ENCODE data around the gene ANKRD22. TPM values are rescaled to one million over a fixed set of nuclear protein-coding genes. Genes with fewer than 3 reads are reported as not detected.

ANKRD22 gene
- total and polyA plus RNA-seq, 9 of the 15 experiments (the other 6 are each of a cell fraction or from before 2014, with no cell fraction given), result not detected

- Histone ChIP-seq H4K20me1 (replicated peaks; ENCODE audit: control insufficient read depth, insufficient read depth, low read length) (no peaks in the 10 kb centered on the region), H3K27me3 (ENCODE audit: control insufficient read depth in 2 of 2, insufficient read depth in 2 of 2, low read length in 2 of 2) (no peaks in the 10 kb centered on the region), H3K27ac (ENCODE audit: extremely low read depth, low read depth, low read length) (no peak overlapping the region), H3K9me3 (replicated peaks; ENCODE audit: control insufficient read depth, insufficient read depth, low read depth, low read length) (no peaks in the 10 kb centered on the region), H3K4me3 (no peak overlapping the region), H3K4me2 (ENCODE audit: insufficient read depth, low read length) (no peak overlapping the region), H3K36me3 (ENCODE audit: control insufficient read depth, insufficient read depth, low read length) (no peaks in the 10 kb centered on the region), H3K9me1 (ENCODE audit: control insufficient read depth, insufficient read depth, low read length) (no peaks in the 10 kb centered on the region), H3K79me2 (ENCODE audit: control insufficient read depth, insufficient read depth, low read length) (no peaks in the 10 kb centered on the region), H3K4me1 (replicated peaks in 1 of 2; ENCODE audit: control insufficient read depth in 2 of 2, insufficient read depth in 2 of 2, low read length in 2 of 2) (no peaks in the 10 kb centered on the region), H2AFZ (ENCODE audit: low read depth, low read length) (no peak overlapping the region), H3K9ac (ENCODE audit: insufficient read depth in 1 of 2, low read depth in 2 of 2, low read length in 2 of 2) (no peak overlapping the region)
- TF ChIP-seq ZNF263 (CRISPR knock-in tag; IDR thresholded peaks at IDR 0.05; ENCODE audit: borderline replicate concordance) (no peak), SIN3B (IDR thresholded peaks at IDR 0.05; ENCODE audit: low read depth) (no peak), GABPB2 (CRISPR knock-in tag; conservative IDR thresholded peaks at IDR 0.05) (no peak), TAF15 (IDR thresholded peaks at IDR 0.05; ENCODE audit: low read depth, low read length) (no peak), MEIS2 (IDR thresholded peaks at IDR 0.05; ENCODE audit: partially characterized antibody) (no peak), ZNF695 (CRISPR knock-in tag; IDR thresholded peaks at IDR 0.05) (no peak), MAFK (IDR thresholded peaks at IDR 0.05; ENCODE audit: low read length) (no peak), RBM17 (IDR thresholded peaks at IDR 0.05; ENCODE audit: borderline replicate concordance, low read depth, low read length) (no peak), USF2 (CRISPR knock-in tag; IDR thresholded peaks at IDR 0.05) (no peak), UBTF (IDR thresholded peaks at IDR 0.05; ENCODE audit: borderline replicate concordance in 1 of 2, low read depth in 2 of 2, low read length in 2 of 2) (no peak)
- TF ChIP-seq, protein P1, sequence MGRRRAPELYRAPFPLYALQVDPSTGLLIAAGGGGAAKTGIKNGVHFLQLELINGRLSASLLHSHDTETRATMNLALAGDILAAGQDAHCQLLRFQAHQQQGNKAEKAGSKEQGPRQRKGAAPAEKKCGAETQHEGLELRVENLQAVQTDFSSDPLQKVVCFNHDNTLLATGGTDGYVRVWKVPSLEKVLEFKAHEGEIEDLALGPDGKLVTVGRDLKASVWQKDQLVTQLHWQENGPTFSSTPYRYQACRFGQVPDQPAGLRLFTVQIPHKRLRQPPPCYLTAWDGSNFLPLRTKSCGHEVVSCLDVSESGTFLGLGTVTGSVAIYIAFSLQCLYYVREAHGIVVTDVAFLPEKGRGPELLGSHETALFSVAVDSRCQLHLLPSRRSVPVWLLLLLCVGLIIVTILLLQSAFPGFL (CRISPR knock-in tag; IDR thresholded peaks at IDR 0.05), result no peak
- WGBS (ENCODE audit: insufficient coverage, low coverage, missing lambda C conversion rate), result 2% methylated on average over 4 of the region's 4 CpGs
- ATAC-seq, result no peak
- intact Hi-C loops (cut with micrococcal nuclease) (no loop called here), in situ Hi-C loops (cut with MboI) (no loop called here)
- no TSS peak for BruUV-seq (replicated peaks)
- POLR2A ChIA-PET, result no interaction called here
- DNase-seq (ENCODE audit: extremely low read depth in 1 of 4, low spot score in 3 of 4), result no peak
- CTCF ChIA-PET (ENCODE audit: low intra/inter-chr PET ratio), result no interaction called here
- no peak for FAIRE-seq
Measured at GRCh38 chr10:88890681-88891381, 39.2 kb upstream of the ANKRD22 start.

Data from K562 (cell line).